Measurements from ENCODE around the gene ZNF12.
"Not testable (repeated sequence)": the region's sequence is repeated elsewhere in the genome, so short reads cannot be mapped to it uniquely, and the experiment has no call there.

DNA sequence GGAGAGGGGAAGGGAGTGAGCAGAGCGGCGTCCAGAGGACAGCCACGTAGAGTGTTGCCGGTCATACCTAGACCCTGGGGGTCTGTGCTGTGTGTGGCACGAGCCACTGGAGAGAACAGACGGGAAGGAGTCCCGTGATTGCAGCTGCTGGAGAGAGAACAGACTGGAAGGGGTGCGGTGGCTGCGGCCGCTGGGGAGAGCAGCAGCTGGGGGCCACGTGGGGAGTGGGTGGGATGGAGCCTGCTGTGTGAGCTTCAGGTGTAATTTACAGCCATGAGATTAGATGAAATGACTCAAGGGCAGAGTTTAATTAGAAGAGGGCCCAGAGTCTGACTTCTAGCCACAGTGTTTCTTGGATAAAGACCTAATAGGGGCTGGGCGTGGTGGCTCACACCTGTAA is 42.6 kb upstream of the ZNF12 start:
- not testable (repeated sequence) for TF ChIP-seq CTCF (IDR thresholded peaks at IDR 0.05); ZFX (IDR thresholded peaks at IDR 0.05; ENCODE audit: borderline replicate concordance)
